Neural progenitor cell (in vitro differentiated cells): ENCODE measurements around the gene FGD3. TPM values are rescaled to one million over a fixed set of nuclear protein-coding genes. Genes with fewer than 3 reads are reported as not detected.
A peak's percentile ranks its signal among the peaks of the same experiment; 100 is the strongest.

Source experiments
- DNase-seq: peaks from one replicate; pipeline ENCODE4 v3.0.0-alpha.2; 2016; ENCODE audit warnings: low spot score
- H2AFZ ChIP-seq: fragments of 200-600 bp; sonication (generic); replicated peaks from 2 replicates; pipeline ENCODE4 v1.6.1; 2016; ENCODE audit warnings: antibody characterized with exemption
- H3F3A ChIP-seq: fragments of 200-600 bp; sonication (generic); 2 replicates; pipeline ENCODE4 v1.6.1; 2016; ENCODE audit warnings: antibody characterized with exemption, low read depth
- H3K27ac ChIP-seq: fragments of 200-600 bp; sonication (generic); 2 replicates; pipeline ENCODE4 v1.5.1; 2016; ENCODE audit warnings: mild to moderate bottlenecking
- H3K27me3 ChIP-seq: fragments of 200-600 bp; sonication (generic); 2 replicates; pipeline ENCODE4 v1.6.1; 2016; ENCODE audit warnings: mild to moderate bottlenecking, moderate library complexity
- H3K36me3 ChIP-seq: fragments of 200-600 bp; sonication (generic); 2 replicates; pipeline ENCODE4 v1.5.1; 2016
- H3K4me1 ChIP-seq: fragments of 200-600 bp; sonication (generic); 2 replicates; pipeline ENCODE4 v1.6.1; 2016; ENCODE audit warnings: mixed run types
- H3K4me2 ChIP-seq: fragments of 200-600 bp; sonication (generic); 2 replicates; pipeline ENCODE4 v1.6.1; 2016
- H3K4me3 ChIP-seq: fragments of 200-600 bp; sonication (generic); 2 replicates; pipeline ENCODE4 v1.5.1; 2016
- H3K79me2 ChIP-seq: fragments of 200-600 bp; sonication (generic); 2 replicates; pipeline ENCODE4 v1.6.1; 2016; ENCODE audit warnings: low read depth
- H3K9ac ChIP-seq: fragments of 200-600 bp; sonication (generic); 2 replicates; pipeline ENCODE4 v1.6.1; 2016
- H3K9me3 ChIP-seq: fragments of 200-600 bp; sonication (generic); 2 replicates; pipeline ENCODE4 v1.5.1; 2016; ENCODE audit warnings: low read depth
- H4K20me1 ChIP-seq: fragments of 200-600 bp; sonication (generic); 2 replicates; pipeline ENCODE4 v1.6.1; 2016; ENCODE audit warnings: low read depth
- H3K27ac Mint-ChIP-seq: 3 replicates; pipeline ENCODE4 v1.8.0; 2021; ENCODE audit warnings: mixed read lengths
- H3K27me3 Mint-ChIP-seq: 2 replicates; pipeline ENCODE4 v1.8.0; 2022; ENCODE audit warnings: low read depth, mild to moderate bottlenecking, inconsistent platforms, moderate library complexity, mixed read lengths; ENCODE audit not compliant: insufficient read depth
- H3K36me3 Mint-ChIP-seq: 3 replicates; pipeline ENCODE4 v1.8.0; 2021; ENCODE audit warnings: mixed read lengths
- H3K4me1 Mint-ChIP-seq: 3 replicates; pipeline ENCODE4 v1.8.0; 2021; ENCODE audit warnings: mixed read lengths
- H3K4me3 Mint-ChIP-seq: 3 replicates; pipeline ENCODE4 v1.8.0; 2021; ENCODE audit warnings: mild to moderate bottlenecking, moderate library complexity, mixed read lengths
- H3K9me3 Mint-ChIP-seq: 3 replicates; pipeline ENCODE4 v1.8.0; 2020; ENCODE audit warnings: mixed read lengths
- CTCF ChIP-seq: fragments of 200-600 bp; sonication (generic); IDR thresholded peaks from 2 replicates; pipeline ENCODE4 v1.5.1; 2017; ENCODE audit warnings: antibody characterized with exemption, mild to moderate bottlenecking
- EZH2 ChIP-seq: fragments of 200-600 bp; sonication (generic); IDR thresholded peaks from 2 replicates; pipeline ENCODE4 v1.6.1; 2017; ENCODE audit warnings: antibody characterized with exemption, mild to moderate bottlenecking, moderate library complexity
- EZH2phosphoT487 ChIP-seq: fragments of 200-600 bp; sonication (generic); IDR thresholded peaks from 2 replicates; pipeline ENCODE4 v1.6.1; 2017; ENCODE audit warnings: antibody characterized with exemption
- total RNA-seq: library from RNA; depleted of rRNA; stranded (reverse); fragments of >200 nt; gene quantifications from 2 replicates; pipeline ENCODE4 v1.2.3, GENCODE V29; 2015; ENCODE audit warnings: low replicate concordance

The FGD3 gene
- total RNA-seq, 1 donor from 2014 or later: 0.56 TPM

DNA sequence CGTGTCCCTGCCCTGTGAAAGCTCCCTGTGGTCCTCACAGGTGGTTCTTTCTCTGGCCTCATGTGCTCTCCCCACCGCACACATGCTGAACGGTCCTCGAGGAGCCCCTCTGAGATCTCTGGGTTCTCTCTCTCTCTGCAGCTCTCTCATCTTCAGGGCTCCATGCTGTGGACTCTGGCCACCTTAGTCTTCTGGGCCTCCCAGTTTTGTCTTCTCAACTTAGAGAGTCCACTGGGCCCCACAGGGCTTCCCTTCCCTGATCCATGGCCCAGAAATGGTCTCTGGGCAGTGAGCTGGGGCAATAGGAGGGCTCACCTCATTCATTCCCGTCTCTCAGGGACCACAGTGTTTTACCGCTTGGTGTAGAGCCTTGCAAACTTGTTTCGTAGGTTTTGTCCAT is 26.4 kb downstream of the FGD3 start:
- Histone ChIP-seq H3K4me1 (peaks cover 26% of the 10 kb centered on the region), H3K36me3 (no peaks in the 10 kb centered on the region), H3K4me2 (no peak overlapping the region), H3K27ac (no peak overlapping the region), H3K9ac (no peak overlapping the region), H2AFZ (no peak overlapping the region), H3K9me3 (no peaks in the 10 kb centered on the region), H3F3A (peaks cover 34% of the 10 kb centered on the region), H3K79me2 (no peaks in the 10 kb centered on the region), H3K27me3 (no peaks in the 10 kb centered on the region), H3K4me3 (no peak overlapping the region), H4K20me1 (no peaks in the 10 kb centered on the region)
- no peak for DNase-seq
- H3K4me3 Mint-ChIP-seq: no peak overlapping the region
- peaks cover 5% of the 10 kb centered on the region for H3K9me3 Mint-ChIP-seq
- H3K27ac Mint-ChIP-seq: peak overlapping the region; percentile 57
- no peaks in the 10 kb centered on the region for H3K36me3 Mint-ChIP-seq
- H3K27me3 Mint-ChIP-seq: no peaks in the 10 kb centered on the region
- H3K4me1 Mint-ChIP-seq: peaks cover 29% of the 10 kb centered on the region
- TF ChIP-seq EZH2phosphoT487 (no peak), CTCF (no peak), EZH2 (no peak)

DNA sequence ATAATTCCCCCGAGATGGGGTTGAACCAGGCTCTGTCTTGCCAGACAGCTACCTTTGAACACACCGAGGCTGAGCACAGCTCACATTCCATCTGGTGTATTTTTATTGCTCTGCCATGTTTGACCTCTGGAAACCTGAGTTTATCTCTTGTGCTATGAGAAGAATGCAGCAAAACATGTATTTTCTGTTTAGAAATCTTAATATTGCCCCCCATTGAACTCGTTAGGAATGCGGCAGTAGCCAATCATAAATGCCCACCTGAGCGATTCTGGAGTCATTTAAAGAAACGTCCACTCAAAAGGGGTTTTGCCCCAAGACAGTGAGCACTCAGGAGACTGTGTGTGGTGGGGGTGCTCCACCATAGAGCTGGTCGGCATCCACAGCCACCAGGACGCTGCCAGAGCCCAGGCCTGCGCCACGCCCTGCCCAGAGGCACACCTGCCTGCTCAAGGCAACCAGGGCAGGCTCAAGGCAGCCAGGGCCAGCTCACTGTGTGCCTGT is 26.9 kb downstream of the FGD3 start:
- peaks cover 33% of the 10 kb centered on the region for H3K4me1 Mint-ChIP-seq
- H3K4me2 ChIP-seq: no peak overlapping the region
- no peaks in the 10 kb centered on the region for H3K27me3 Mint-ChIP-seq
- no peak overlapping the region for H3K4me3 Mint-ChIP-seq
- H3K9me3 Mint-ChIP-seq: peaks cover 8% of the 10 kb centered on the region
- peaks cover 21% of the 10 kb centered on the region for H3K4me1 ChIP-seq
- H3K9ac ChIP-seq: no peak overlapping the region
- TF ChIP-seq EZH2phosphoT487 (no peak), CTCF (no peak), EZH2 (no peak)
- H3K9me3 ChIP-seq: no peaks in the 10 kb centered on the region
- no peak overlapping the region for H3K4me3 ChIP-seq
- H2AFZ ChIP-seq: no peak overlapping the region
- no peak for DNase-seq
- H3K27ac Mint-ChIP-seq: peak overlapping the region; percentile 57
- peaks cover 29% of the 10 kb centered on the region for H3F3A ChIP-seq
- no peaks in the 10 kb centered on the region for H3K36me3 ChIP-seq
- H3K36me3 Mint-ChIP-seq: no peaks in the 10 kb centered on the region
- no peaks in the 10 kb centered on the region for H4K20me1 ChIP-seq
- no peak overlapping the region for H3K27ac ChIP-seq
- no peaks in the 10 kb centered on the region for H3K79me2 ChIP-seq
- no peaks in the 10 kb centered on the region for H3K27me3 ChIP-seq

DNA sequence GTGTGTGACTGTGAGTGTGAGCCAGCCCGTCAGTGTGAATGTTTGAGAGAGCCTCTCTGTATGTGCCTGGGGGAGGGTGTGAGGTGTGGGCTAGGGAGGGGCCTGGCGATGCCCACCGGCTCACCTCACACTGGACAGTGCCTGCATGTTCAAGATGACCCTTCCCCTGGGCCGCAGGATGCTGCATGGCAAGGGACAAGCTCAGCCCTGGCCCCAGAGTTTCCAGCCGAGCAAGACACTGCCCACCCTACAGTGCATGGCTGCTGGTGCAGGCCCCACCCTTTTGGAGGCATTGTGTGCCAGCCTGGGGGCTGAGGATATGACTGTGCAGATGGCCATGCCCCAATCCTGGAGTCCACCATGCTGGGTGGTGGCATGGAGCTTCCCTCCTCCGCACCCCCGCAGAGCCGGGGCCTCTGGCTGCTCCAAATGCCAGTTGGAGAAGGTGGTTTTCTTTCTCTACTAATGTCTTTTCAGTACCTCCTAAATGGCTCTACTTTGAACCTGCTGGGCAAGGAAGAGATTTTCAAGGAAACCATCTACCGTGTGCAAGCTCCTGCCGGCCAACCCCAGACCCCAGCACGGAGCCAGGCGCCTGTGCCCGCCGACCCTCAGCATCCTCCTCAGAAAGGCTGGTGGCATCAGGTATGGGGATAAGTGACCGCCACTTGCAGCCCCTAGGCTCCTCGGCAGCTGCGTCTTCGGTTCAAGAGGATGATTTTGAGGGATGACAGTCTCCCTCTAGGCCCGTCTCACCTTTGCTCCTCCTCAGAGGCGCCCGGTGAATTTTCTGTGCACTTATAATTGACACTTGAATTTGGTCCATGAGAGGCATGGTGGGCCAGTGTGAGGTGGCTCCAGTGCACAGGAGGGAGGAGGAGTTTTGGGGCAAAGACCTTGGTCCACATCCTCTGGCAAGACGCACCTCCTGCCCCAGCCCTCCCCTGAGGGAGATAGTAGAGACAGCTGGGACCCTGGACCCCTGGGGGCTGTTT is 27.7 kb downstream of the FGD3 start:
- Histone ChIP-seq H3K9ac (no peak overlapping the region), H3F3A (peaks cover 21% of the 10 kb centered on the region), H3K4me2 (no peak overlapping the region), H3K4me3 (no peak overlapping the region), H3K27ac (no peak overlapping the region), H3K36me3 (no peaks in the 10 kb centered on the region), H2AFZ (no peak overlapping the region), H3K4me1 (peaks cover 12% of the 10 kb centered on the region), H3K27me3 (no peaks in the 10 kb centered on the region), H4K20me1 (no peaks in the 10 kb centered on the region), H3K79me2 (no peaks in the 10 kb centered on the region), H3K9me3 (no peaks in the 10 kb centered on the region)
- H3K27me3 Mint-ChIP-seq: no peaks in the 10 kb centered on the region
- no peaks in the 10 kb centered on the region for H3K36me3 Mint-ChIP-seq
- no peak overlapping the region for H3K4me3 Mint-ChIP-seq
- TF ChIP-seq EZH2 (no peak), EZH2phosphoT487 (no peak), CTCF (no peak)
- H3K27ac Mint-ChIP-seq: peak overlapping the region; percentile 44
- H3K4me1 Mint-ChIP-seq: peaks cover 24% of the 10 kb centered on the region
- peaks cover 8% of the 10 kb centered on the region for H3K9me3 Mint-ChIP-seq
- no peak for DNase-seq
